Measurements from ENCODE around the gene GLB1L3. TPM values are rescaled to one million over a fixed set of nuclear protein-coding genes. Genes with fewer than 3 reads are reported as not detected.

The GLB1L3 gene
- total and polyA plus RNA-seq, 2 of the 4 experiments (the other 2 are of a cell fraction), result not detected

DNA sequence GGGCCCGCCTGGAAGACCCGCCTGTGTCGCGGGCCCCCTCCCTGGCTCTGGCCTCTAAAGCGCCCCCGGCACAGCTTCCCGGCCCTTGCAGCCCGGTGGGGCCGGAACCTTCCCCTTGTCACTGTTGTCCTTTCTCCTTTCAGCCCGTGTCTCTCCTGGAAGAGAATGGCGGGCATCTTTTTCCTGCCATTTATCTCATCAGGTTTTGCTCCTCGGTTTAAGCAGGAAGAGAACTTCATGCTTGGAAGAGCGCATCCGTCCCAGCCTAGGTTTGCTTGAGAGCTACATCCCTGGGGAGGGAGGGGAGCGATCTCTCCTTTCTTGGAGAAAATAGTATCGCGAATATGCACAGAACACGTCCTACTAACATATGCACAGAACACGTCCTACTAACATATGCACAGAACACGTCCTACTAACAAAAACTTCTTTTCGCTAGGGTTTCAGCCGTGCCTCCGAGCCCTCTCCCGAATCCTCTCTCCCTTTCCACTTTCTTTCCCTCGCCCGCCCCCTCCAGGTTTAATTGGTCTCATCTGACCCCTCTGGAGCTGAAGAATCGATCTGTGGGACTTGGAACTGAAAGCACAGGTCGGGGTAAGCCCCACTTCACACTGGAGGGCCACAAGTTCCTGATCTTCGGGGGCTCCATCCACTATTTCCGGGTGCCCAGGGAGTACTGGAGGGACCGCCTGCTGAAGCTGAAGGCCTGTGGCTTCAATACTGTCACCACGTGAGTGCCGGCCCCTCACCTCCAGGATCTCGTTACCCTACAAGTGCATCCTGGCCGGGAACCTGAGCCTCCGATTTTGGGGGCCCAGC lies 1.2 kb downstream of the GLB1L3 start (continued):
- TF ChIP-seq RCOR1 (IDR thresholded peaks at IDR 0.05; ENCODE audit: insufficient replicate concordance, low read length), result no peak

DNA sequence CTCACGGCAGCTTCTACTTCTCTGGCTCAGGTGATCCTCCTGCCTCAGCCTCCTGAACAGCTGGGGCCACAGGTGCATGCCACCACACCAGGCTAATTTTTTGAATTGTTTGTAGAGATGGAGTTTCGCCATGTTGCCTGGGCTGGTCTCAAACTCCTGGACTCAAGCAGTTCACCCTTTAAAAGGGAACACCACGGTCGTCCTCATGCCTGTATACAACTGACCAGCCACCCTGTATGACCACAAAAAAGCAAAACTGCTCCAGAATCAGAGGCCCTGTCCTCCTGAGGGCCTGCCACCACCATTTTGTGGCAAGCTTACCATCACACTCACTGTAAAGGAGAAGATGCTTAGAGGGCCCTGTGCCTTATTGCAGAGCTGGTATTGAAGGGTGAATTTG lies 2.2 kb downstream of the GLB1L3 start:
- no TSS peak for BruUV-seq (replicated peaks)
- Histone ChIP-seq H3K14ac (replicated peaks; ENCODE audit: low read depth, low read length) (no peak overlapping the region), H3K4me2 (ENCODE audit: low read depth, low read length) (no peak overlapping the region), H3K9me3 (ENCODE audit: control insufficient read depth, insufficient read depth, low read length) (peaks cover 9% of the 10 kb centered on the region), H3K27ac (ENCODE audit: insufficient read depth, low read length) (no peak overlapping the region), H3K18ac (ENCODE audit: low read depth, low read length) (no peak overlapping the region), H3K79me1 (ENCODE audit: low read depth in 1 of 2, low read length in 2 of 2) (no peaks in the 10 kb centered on the region), H3K4me3 (ENCODE audit: insufficient read depth, low read depth, low read length) (no peak overlapping the region), H4K5ac (ENCODE audit: low read depth, low read length) (no peak overlapping the region), H3K9me1 (ENCODE audit: insufficient read depth, low read length) (no peaks in the 10 kb centered on the region), H4K91ac (ENCODE audit: insufficient read depth, low read depth, low read length) (no peak overlapping the region), H2AFZ (replicated peaks; ENCODE audit: low read length, poor library complexity) (no peak overlapping the region), H3K56ac (ENCODE audit: extremely low read depth, insufficient read depth, low read length) (no peak overlapping the region), H4K20me1 (ENCODE audit: insufficient read depth, low read length) (no peaks in the 10 kb centered on the region), H2BK120ac (ENCODE audit: low read depth, low read length) (no peak overlapping the region), H2AK9ac (replicated peaks; ENCODE audit: low read depth, low read length, poor library complexity) (no peak overlapping the region), H3K36me3 (ENCODE audit: control insufficient read depth, insufficient read depth, low read length) (no peaks in the 10 kb centered on the region), H4K8ac (ENCODE audit: low read depth in 2 of 2, low read length in 2 of 2) (no peak overlapping the region), H3K23ac (ENCODE audit: low read depth, low read length) (no peak overlapping the region), H3K4me1 (ENCODE audit: control insufficient read depth, insufficient read depth, low read length) (peaks cover 1% of the 10 kb centered on the region; the same call in 1 of the 2 replicates), H2BK5ac (ENCODE audit: low read depth, low read length, poor library complexity, severe bottlenecking) (no peak overlapping the region), H2BK20ac (ENCODE audit: low read depth, low read length) (no peak overlapping the region), H2BK15ac (ENCODE audit: low read depth, low read length) (no peak overlapping the region), H3K27me3 (ENCODE audit: control insufficient read depth, insufficient read depth, low read length) (peaks cover 46% of the 10 kb centered on the region), H3K9ac (ENCODE audit: low read depth, low read length) (no peak overlapping the region), H2AK5ac (ENCODE audit: low read depth, low read length) (no peak overlapping the region), H3K4ac (ENCODE audit: low read depth, low read length) (no peak overlapping the region)
- intact Hi-C loops (cut with micrococcal nuclease) (no loop called here), in situ Hi-C loops (cut with MboI; ENCODE audit: low sequenced_read_pairs) (no loop called here), dilution Hi-C loops (cut with HindIII; ENCODE audit: low sequenced_read_pairs, unreplicated experiment) (no loop called here)
- ChIA-PET POLR2A (ENCODE audit: unreplicated experiment) (interaction anchor here (0.5 kb wide), 1 partner anchor 879 kb away, joined by 3 read pairs; no protein-coding TSS in a partner anchor), CTCF (no interaction called here)
- no peak for TF ChIP-seq POLR2A (IDR thresholded peaks at IDR 0.05; ENCODE audit: low read depth, low read length)
- no peak for TF ChIP-seq MXI1 (IDR thresholded peaks at IDR 0.05; ENCODE audit: borderline replicate concordance, low read depth, low read length)
- TF ChIP-seq, protein P1, sequence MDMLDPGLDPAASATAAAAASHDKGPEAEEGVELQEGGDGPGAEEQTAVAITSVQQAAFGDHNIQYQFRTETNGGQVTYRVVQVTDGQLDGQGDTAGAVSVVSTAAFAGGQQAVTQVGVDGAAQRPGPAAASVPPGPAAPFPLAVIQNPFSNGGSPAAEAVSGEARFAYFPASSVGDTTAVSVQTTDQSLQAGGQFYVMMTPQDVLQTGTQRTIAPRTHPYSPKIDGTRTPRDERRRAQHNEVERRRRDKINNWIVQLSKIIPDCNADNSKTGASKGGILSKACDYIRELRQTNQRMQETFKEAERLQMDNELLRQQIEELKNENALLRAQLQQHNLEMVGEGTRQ (IDR thresholded peaks at IDR 0.05; ENCODE audit: low read depth, low read length), result no peak
- no peak for TF ChIP-seq SMC3 (IDR thresholded peaks at IDR 0.05; ENCODE audit: low read depth, low read length)
- TF ChIP-seq CHD1 (IDR thresholded peaks at IDR 0.05; ENCODE audit: low read depth, low read length), result no peak
- TF ChIP-seq FOS (IDR thresholded peaks at IDR 0.05; ENCODE audit: low read depth, low read length), result no peak
- TF ChIP-seq RAD21 (IDR thresholded peaks at IDR 0.05; ENCODE audit: low read length), result no peak
- TF ChIP-seq RCOR1 (IDR thresholded peaks at IDR 0.05; ENCODE audit: insufficient replicate concordance, low read length), result no peak
- TF ChIP-seq CEBPB (IDR thresholded peaks at IDR 0.05; ENCODE audit: low read depth, low read length), result no peak
- TF ChIP-seq BHLHE40 (IDR thresholded peaks at IDR 0.05; ENCODE audit: low read depth, low read length), result no peak
- no peak for TF ChIP-seq MAFK (IDR thresholded peaks at IDR 0.05; ENCODE audit: low read depth, low read length)
- TF ChIP-seq NFE2L2 (IDR thresholded peaks at IDR 0.05; ENCODE audit: low read depth, low read length), result no peak
- ATAC-seq (ENCODE audit: low read depth), result no peak
- DNase-seq, result no peak
- WGBS, 2 experiments (ENCODE audit: extremely low coverage in 2 of 2, insufficient read length in 1 of 2), result no CpG with 5 or more reads among the region's 4 CpGs

All from IMR-90 (cell line).